Measurements from ENCODE around the gene SPHK2. TPM values are rescaled to one million over a fixed set of nuclear protein-coding genes. Genes with fewer than 3 reads are reported as not detected.
A peak's percentile ranks its signal among the peaks of the same experiment; 100 is the strongest.

Gene SPHK2
- total and polyA plus RNA-seq, 2 experiments from 2014 or later: 7.2 to 9.9 TPM

- TF ChIP-seq EZH2phosphoT487 (IDR thresholded peaks at IDR 0.05; ENCODE audit: insufficient read depth, low read depth): no peak
- no peak for TF ChIP-seq EZH2 (IDR thresholded peaks at IDR 0.05; ENCODE audit: insufficient read depth, poor library complexity, severe bottlenecking)
- H3K27me3 ChIP-seq (replicated peaks; ENCODE audit: insufficient read depth): no peaks in the 10 kb centered on the region
- H2AFZ ChIP-seq: no peak overlapping the region
- H4K20me1 ChIP-seq (ENCODE audit: insufficient read depth): no peaks in the 10 kb centered on the region
- H3K9me2 ChIP-seq (ENCODE audit: insufficient read depth): no peaks in the 10 kb centered on the region
- no peaks in the 10 kb centered on the region for H3K36me3 ChIP-seq (ENCODE audit: low read depth)
- WGBS, 2 experiments (ENCODE audit: low coverage in 1 of 2, low lambda C conversion rate in 2 of 2, missing lambda C conversion rate in 2 of 2): 64 to 67% methylated on average over 21 to 24 of the region's 24 CpGs
- H3K4me1 ChIP-seq (ENCODE audit: insufficient read depth): peaks cover 10% of the 10 kb centered on the region
- peak overlapping the region; percentile 75 for H3K9ac ChIP-seq
- in situ Hi-C loops (cut with MboI): no loop called here
- H3K4me2 ChIP-seq (ENCODE audit: unreplicated experiment): peak overlapping the region; percentile 71
- no peak for DNase-seq
- H3K9me3 ChIP-seq (ENCODE audit: low read depth): no peaks in the 10 kb centered on the region
- no peaks in the 10 kb centered on the region for H3F3A ChIP-seq (ENCODE audit: insufficient read depth)
- peaks cover 16% of the 10 kb centered on the region for H3K79me2 ChIP-seq (ENCODE audit: insufficient read depth)
- peak overlapping the region; percentile 63 for H3K4me3 ChIP-seq
- H3K27ac ChIP-seq: no peak overlapping the region
These were observed 5.8 kb downstream of the SPHK2 start for GRCh38 chr19:48624791-48625723.

- Histone ChIP-seq H3K79me2 (ENCODE audit: insufficient read depth) (peaks cover 8% of the 10 kb centered on the region), H4K20me1 (ENCODE audit: insufficient read depth) (no peaks in the 10 kb centered on the region), H3K27me3 (replicated peaks; ENCODE audit: insufficient read depth) (no peaks in the 10 kb centered on the region), H3K36me3 (ENCODE audit: low read depth) (no peaks in the 10 kb centered on the region), H3K4me1 (ENCODE audit: insufficient read depth) (peaks cover 7% of the 10 kb centered on the region), H3K9me2 (ENCODE audit: insufficient read depth) (no peaks in the 10 kb centered on the region), H2AFZ (no peak overlapping the region), H3K27ac (no peak overlapping the region), H3K4me3 (no peak overlapping the region), H3F3A (ENCODE audit: insufficient read depth) (no peaks in the 10 kb centered on the region), H3K4me2 (ENCODE audit: unreplicated experiment) (no peak overlapping the region), H3K9ac (no peak overlapping the region), H3K9me3 (ENCODE audit: low read depth) (no peaks in the 10 kb centered on the region)
- in situ Hi-C loops (cut with MboI): no loop called here
- DNase-seq: no peak
- TF ChIP-seq EZH2phosphoT487 (IDR thresholded peaks at IDR 0.05; ENCODE audit: insufficient read depth, low read depth): no peak
- TF ChIP-seq EZH2 (IDR thresholded peaks at IDR 0.05; ENCODE audit: insufficient read depth, poor library complexity, severe bottlenecking): no peak
- 95 to 100% methylated on average over 9 to 30 of the region's 30 CpGs for WGBS, 2 experiments (ENCODE audit: low coverage in 1 of 2, low lambda C conversion rate in 2 of 2, missing lambda C conversion rate in 2 of 2)
These were observed 6.6 kb downstream of the SPHK2 start for GRCh38 chr19:48625891-48626327.

- no peak overlapping the region for H3K9ac ChIP-seq
- 90 to 94% methylated on average over 6 of the region's 6 CpGs for WGBS, 2 experiments (ENCODE audit: low coverage in 1 of 2, low lambda C conversion rate in 2 of 2, missing lambda C conversion rate in 2 of 2)
- no peaks in the 10 kb centered on the region for H3K27me3 ChIP-seq (replicated peaks; ENCODE audit: insufficient read depth)
- no peak overlapping the region for H3K4me2 ChIP-seq (ENCODE audit: unreplicated experiment)
- H3F3A ChIP-seq (ENCODE audit: insufficient read depth): peaks cover 2% of the 10 kb centered on the region
- no peak overlapping the region for H3K27ac ChIP-seq
- H3K4me1 ChIP-seq (ENCODE audit: insufficient read depth): peaks cover 7% of the 10 kb centered on the region
- in situ Hi-C loops (cut with MboI): no loop called here
- no peaks in the 10 kb centered on the region for H3K79me2 ChIP-seq (ENCODE audit: insufficient read depth)
- DNase-seq: no peak
- H2AFZ ChIP-seq: no peak overlapping the region
- no peak overlapping the region for H3K4me3 ChIP-seq
- H3K9me2 ChIP-seq (ENCODE audit: insufficient read depth): no peaks in the 10 kb centered on the region
- H4K20me1 ChIP-seq (ENCODE audit: insufficient read depth): no peaks in the 10 kb centered on the region
- no peak for TF ChIP-seq EZH2phosphoT487 (IDR thresholded peaks at IDR 0.05; ENCODE audit: insufficient read depth, low read depth)
- H3K9me3 ChIP-seq (ENCODE audit: low read depth): no peaks in the 10 kb centered on the region
- no peaks in the 10 kb centered on the region for H3K36me3 ChIP-seq (ENCODE audit: low read depth)
These were observed 8.0 kb downstream of the SPHK2 start for GRCh38 chr19:48627201-48627864.

- 77 to 79% methylated on average over 17 of the region's 17 CpGs for WGBS, 2 experiments (ENCODE audit: low coverage in 1 of 2, low lambda C conversion rate in 2 of 2, missing lambda C conversion rate in 2 of 2)
- Histone ChIP-seq H3K27ac (no peak overlapping the region), H4K20me1 (ENCODE audit: insufficient read depth) (no peaks in the 10 kb centered on the region), H3K27me3 (replicated peaks; ENCODE audit: insufficient read depth) (no peaks in the 10 kb centered on the region), H3K79me2 (ENCODE audit: insufficient read depth) (no peaks in the 10 kb centered on the region), H3K4me2 (ENCODE audit: unreplicated experiment) (no peak overlapping the region), H3K4me3 (no peak overlapping the region), H2AFZ (no peak overlapping the region), H3K36me3 (ENCODE audit: low read depth) (no peaks in the 10 kb centered on the region), H3K4me1 (ENCODE audit: insufficient read depth) (peaks cover 12% of the 10 kb centered on the region), H3K9me3 (ENCODE audit: low read depth) (no peaks in the 10 kb centered on the region), H3K9ac (no peak overlapping the region), H3F3A (ENCODE audit: insufficient read depth) (peaks cover 6% of the 10 kb centered on the region), H3K9me2 (ENCODE audit: insufficient read depth) (no peaks in the 10 kb centered on the region)
- TF ChIP-seq EZH2phosphoT487 (IDR thresholded peaks at IDR 0.05; ENCODE audit: insufficient read depth, low read depth): no peak
- no peak for TF ChIP-seq EZH2 (IDR thresholded peaks at IDR 0.05; ENCODE audit: insufficient read depth, poor library complexity, severe bottlenecking)
- in situ Hi-C loops (cut with MboI): no loop called here
- no peak for DNase-seq
These were observed 8.6 kb downstream of the SPHK2 start for GRCh38 chr19:48627865-48628314.

Measured in GM23248 (cell line).